Vagina (tissue), 2 donors: ENCODE data around the gene CHST2.

Source experiments
- POLR2A ChIP-seq, 2 donors: fragments of 450-650 bp; IDR thresholded peaks; one replicate each; pipeline ENCODE4 v1.6.1; 2017; ENCODE audit warnings: antibody characterized with exemption in 2 of 2, mild to moderate bottlenecking in 2 of 2, moderate library complexity in 2 of 2
- TF ChIP-seq, protein P1 (sequence below), 3 experiments: fragments of 450-650 bp in 2 of 3; fragments of 200-600 bp in 1 of 3; sonication (generic) in 1 of 3; IDR thresholded peaks; one replicate each; pipeline ENCODE4 v1.5.1; 2017 to 2019; ENCODE audit warnings: antibody characterized with exemption in 3 of 3, mild to moderate bottlenecking in 2 of 3, moderate library complexity in 2 of 3

- TF ChIP-seq, protein P1, sequence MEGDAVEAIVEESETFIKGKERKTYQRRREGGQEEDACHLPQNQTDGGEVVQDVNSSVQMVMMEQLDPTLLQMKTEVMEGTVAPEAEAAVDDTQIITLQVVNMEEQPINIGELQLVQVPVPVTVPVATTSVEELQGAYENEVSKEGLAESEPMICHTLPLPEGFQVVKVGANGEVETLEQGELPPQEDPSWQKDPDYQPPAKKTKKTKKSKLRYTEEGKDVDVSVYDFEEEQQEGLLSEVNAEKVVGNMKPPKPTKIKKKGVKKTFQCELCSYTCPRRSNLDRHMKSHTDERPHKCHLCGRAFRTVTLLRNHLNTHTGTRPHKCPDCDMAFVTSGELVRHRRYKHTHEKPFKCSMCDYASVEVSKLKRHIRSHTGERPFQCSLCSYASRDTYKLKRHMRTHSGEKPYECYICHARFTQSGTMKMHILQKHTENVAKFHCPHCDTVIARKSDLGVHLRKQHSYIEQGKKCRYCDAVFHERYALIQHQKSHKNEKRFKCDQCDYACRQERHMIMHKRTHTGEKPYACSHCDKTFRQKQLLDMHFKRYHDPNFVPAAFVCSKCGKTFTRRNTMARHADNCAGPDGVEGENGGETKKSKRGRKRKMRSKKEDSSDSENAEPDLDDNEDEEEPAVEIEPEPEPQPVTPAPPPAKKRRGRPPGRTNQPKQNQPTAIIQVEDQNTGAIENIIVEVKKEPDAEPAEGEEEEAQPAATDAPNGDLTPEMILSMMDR (IDR thresholded peaks at IDR 0.05) = no peak
- TF ChIP-seq POLR2A (IDR thresholded peaks at IDR 0.05) = no peak
Observed at GRCh38 chr3:143137435-143138036, 18.0 kb downstream of the CHST2 start.
